Neural progenitor cell (in vitro differentiated cells): Measurements from ENCODE around the gene SLC4A1AP.

Source experiments
- EZH2 ChIP-seq: fragments of 200-600 bp; sonication (generic); IDR thresholded peaks from 2 replicates; pipeline ENCODE4 v1.6.1; 2017; ENCODE audit warnings: antibody characterized with exemption, mild to moderate bottlenecking, moderate library complexity
- EZH2phosphoT487 ChIP-seq: fragments of 200-600 bp; sonication (generic); IDR thresholded peaks from 2 replicates; pipeline ENCODE4 v1.6.1; 2017; ENCODE audit warnings: antibody characterized with exemption
- TF ChIP-seq, protein P1 (sequence below): fragments of 200-600 bp; sonication (generic); IDR thresholded peaks from 2 replicates; pipeline ENCODE4 v1.5.1; 2017; ENCODE audit warnings: antibody characterized with exemption, mild to moderate bottlenecking

DNA sequence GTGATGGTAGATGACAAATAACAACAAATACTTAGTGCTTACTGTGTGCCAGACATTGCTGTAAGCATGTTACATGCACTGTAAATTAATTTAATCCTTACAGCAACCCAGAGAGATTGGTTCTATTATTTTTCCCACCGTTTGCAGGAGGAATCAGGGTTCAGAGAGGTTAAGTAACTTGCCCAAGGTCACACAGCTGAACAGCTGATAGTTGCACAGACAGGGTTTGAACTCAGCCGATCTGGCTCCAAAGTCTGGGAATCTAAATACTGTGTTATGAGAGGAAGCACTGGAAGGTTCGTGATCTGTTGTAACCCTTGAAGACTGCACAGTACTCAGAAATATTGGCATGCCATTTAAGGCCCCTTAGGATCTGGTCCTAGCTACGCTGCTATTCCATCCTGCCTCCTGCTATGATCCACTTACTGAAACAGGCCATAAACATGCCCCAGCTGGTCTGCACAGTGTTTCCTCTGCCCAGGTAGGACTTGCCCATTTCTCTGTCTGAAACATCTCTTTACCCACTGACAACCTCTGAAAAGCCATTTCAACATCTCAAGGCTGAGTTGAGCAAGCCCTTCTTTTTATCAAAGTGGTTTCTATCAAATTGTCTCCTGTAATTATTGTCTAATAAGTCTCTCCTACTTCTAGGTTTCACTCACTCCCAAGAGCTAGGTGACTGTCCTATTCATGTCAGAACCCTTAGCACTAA lies 67.4 kb downstream of the SLC4A1AP start:
- TF ChIP-seq, protein P1, sequence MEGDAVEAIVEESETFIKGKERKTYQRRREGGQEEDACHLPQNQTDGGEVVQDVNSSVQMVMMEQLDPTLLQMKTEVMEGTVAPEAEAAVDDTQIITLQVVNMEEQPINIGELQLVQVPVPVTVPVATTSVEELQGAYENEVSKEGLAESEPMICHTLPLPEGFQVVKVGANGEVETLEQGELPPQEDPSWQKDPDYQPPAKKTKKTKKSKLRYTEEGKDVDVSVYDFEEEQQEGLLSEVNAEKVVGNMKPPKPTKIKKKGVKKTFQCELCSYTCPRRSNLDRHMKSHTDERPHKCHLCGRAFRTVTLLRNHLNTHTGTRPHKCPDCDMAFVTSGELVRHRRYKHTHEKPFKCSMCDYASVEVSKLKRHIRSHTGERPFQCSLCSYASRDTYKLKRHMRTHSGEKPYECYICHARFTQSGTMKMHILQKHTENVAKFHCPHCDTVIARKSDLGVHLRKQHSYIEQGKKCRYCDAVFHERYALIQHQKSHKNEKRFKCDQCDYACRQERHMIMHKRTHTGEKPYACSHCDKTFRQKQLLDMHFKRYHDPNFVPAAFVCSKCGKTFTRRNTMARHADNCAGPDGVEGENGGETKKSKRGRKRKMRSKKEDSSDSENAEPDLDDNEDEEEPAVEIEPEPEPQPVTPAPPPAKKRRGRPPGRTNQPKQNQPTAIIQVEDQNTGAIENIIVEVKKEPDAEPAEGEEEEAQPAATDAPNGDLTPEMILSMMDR: no peak
- TF ChIP-seq EZH2: no peak
- TF ChIP-seq EZH2phosphoT487: no peak
